ENCODE data around the gene VEPH1. TPM values are rescaled to one million over a fixed set of nuclear protein-coding genes. Genes with fewer than 3 reads are reported as not detected.

The VEPH1 gene
- total RNA-seq, 6 experiments from 2014 or later = 0.51 to 1.4 (median 0.93) TPM

GRCh38 chr3:157319672-157320071 lies 183.5 kb downstream of the VEPH1 start:
- Histone ChIP-seq H3K27ac (no peak overlapping the region), H3K36me3 (no peaks in the 10 kb centered on the region), H3K4me3 (no peak overlapping the region), H3K4me1 (no peaks in the 10 kb centered on the region), H3K9me3 (no peaks in the 10 kb centered on the region), H3K27me3 (no peaks in the 10 kb centered on the region)
- DNase-seq (no peak), ATAC-seq (no peak)
- TF ChIP-seq CTCF (IDR thresholded peaks at IDR 0.05) = no peak
- no peak for TF ChIP-seq POLR2A (IDR thresholded peaks at IDR 0.05)
- intact Hi-C loops (cut with DNase I) = no loop called here

- Histone ChIP-seq H3K4me3 (no peak overlapping the region), H3K27me3 (no peaks in the 10 kb centered on the region), H3K27ac (no peak overlapping the region), H3K4me1 (no peaks in the 10 kb centered on the region), H3K36me3 (no peaks in the 10 kb centered on the region), H3K9me3 (no peaks in the 10 kb centered on the region)
- ATAC-seq (no peak), DNase-seq (no peak)
- TF ChIP-seq CTCF (IDR thresholded peaks at IDR 0.05) (no peak), POLR2A (IDR thresholded peaks at IDR 0.05) (no peak)
- WGBS (ENCODE audit: insufficient coverage, low coverage, low lambda C conversion rate, missing lambda C conversion rate) = 46% methylated on average over 5 of the region's 5 CpGs
- intact Hi-C loops (cut with DNase I) = no loop called here
These were observed 184.5 kb downstream of the VEPH1 start for GRCh38 chr3:157318639-157319288.

GRCh38 chr3:157317895-157318294 lies 185.3 kb downstream of the VEPH1 start:
- no peaks in the 10 kb centered on the region for H3K27me3 ChIP-seq
- intact Hi-C loops (cut with DNase I) = no loop called here
- ATAC-seq (no peak), DNase-seq (no peak)
- H3K36me3 ChIP-seq = no peaks in the 10 kb centered on the region
- no peak overlapping the region for H3K4me3 ChIP-seq
- H3K9me3 ChIP-seq = no peaks in the 10 kb centered on the region
- H3K27ac ChIP-seq = no peak overlapping the region
- 90% methylated on average over 1 of the region's 1 CpG for WGBS (ENCODE audit: insufficient coverage, low coverage, low lambda C conversion rate, missing lambda C conversion rate)
- TF ChIP-seq CTCF (IDR thresholded peaks at IDR 0.05) = no peak
- no peak for TF ChIP-seq POLR2A (IDR thresholded peaks at IDR 0.05)
- H3K4me1 ChIP-seq = no peaks in the 10 kb centered on the region

GRCh38 chr3:157313186-157313585 lies 190.0 kb downstream of the VEPH1 start:
- ATAC-seq (no peak), DNase-seq (no peak)
- 55% methylated on average over 2 of the region's 4 CpGs for WGBS (ENCODE audit: insufficient coverage, low coverage, low lambda C conversion rate, missing lambda C conversion rate)
- H3K27ac ChIP-seq = no peak overlapping the region
- TF ChIP-seq CTCF (IDR thresholded peaks at IDR 0.05) = no peak
- no peak for TF ChIP-seq POLR2A (IDR thresholded peaks at IDR 0.05)
- intact Hi-C loops (cut with DNase I) = no loop called here
- no peaks in the 10 kb centered on the region for H3K9me3 ChIP-seq
- H3K4me1 ChIP-seq = no peaks in the 10 kb centered on the region
- no peaks in the 10 kb centered on the region for H3K36me3 ChIP-seq
- H3K4me3 ChIP-seq = no peak overlapping the region
- no peaks in the 10 kb centered on the region for H3K27me3 ChIP-seq

GRCh38 chr3:157312376-157312745 lies 190.9 kb downstream of the VEPH1 start:
- TF ChIP-seq CTCF (IDR thresholded peaks at IDR 0.05) (no peak), POLR2A (IDR thresholded peaks at IDR 0.05) (no peak)
- no peak overlapping the region for H3K4me3 ChIP-seq
- no peaks in the 10 kb centered on the region for H3K36me3 ChIP-seq
- no peak for ATAC-seq
- intact Hi-C loops (cut with DNase I) = no loop called here
- H3K4me1 ChIP-seq = no peaks in the 10 kb centered on the region
- no peak overlapping the region for H3K27ac ChIP-seq
- no peaks in the 10 kb centered on the region for H3K27me3 ChIP-seq
- no peaks in the 10 kb centered on the region for H3K9me3 ChIP-seq
- DNase-seq = no peak
